GM18519 (cell line): ENCODE measurements around the gene ZNF48.
"Not testable (repeated sequence)": the region's sequence is repeated elsewhere in the genome, so short reads cannot be mapped to it uniquely, and the experiment has no call there.

Source experiments
- ATAC-seq: cut with Tn5 transposase; IDR thresholded peaks from one replicate; pipeline ENCODE4 v1.9.1; 2021; ENCODE audit warnings: mild to moderate bottlenecking, moderate library complexity; ENCODE audit not compliant: unreplicated experiment, low FRiP score

The ZNF48 gene

DNA sequence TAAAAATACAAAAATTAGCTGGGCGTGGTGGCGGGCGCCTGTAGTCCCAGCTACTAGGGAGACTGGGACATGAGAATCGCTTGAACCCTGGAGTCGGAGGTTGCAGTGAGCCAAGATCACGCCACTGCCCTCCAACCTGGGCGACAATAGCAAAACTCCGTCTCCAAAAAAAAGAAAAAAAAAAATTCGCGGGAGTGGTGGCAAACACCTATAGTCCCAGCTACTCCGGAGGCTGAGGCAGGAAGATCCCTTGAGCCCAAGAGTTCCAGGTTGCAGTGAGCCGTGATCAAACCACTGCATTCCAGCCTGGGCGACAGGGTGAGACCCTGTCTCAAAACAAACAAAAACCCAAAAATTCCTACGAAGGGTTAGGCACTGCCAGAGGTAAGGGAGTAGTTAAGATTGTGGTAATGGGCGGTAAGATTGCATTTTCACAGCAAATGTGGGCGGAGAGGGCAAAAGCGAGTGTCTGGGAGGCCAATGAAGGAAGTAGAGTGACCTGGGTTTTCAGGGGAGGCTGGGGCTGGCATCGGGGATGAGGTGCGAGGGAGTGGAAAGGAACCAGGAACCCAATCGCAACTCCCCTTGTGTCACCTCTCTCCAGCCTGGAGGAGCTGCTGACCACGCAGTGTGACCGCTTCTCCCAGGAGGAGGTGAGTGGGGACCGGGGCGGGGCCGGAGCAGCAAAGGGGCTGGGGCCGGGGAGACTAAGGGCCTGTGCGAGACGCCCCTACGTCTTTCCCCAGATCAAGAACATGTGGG, 18.0 kb upstream of the ZNF48 start:
- ATAC-seq = no peak

DNA sequence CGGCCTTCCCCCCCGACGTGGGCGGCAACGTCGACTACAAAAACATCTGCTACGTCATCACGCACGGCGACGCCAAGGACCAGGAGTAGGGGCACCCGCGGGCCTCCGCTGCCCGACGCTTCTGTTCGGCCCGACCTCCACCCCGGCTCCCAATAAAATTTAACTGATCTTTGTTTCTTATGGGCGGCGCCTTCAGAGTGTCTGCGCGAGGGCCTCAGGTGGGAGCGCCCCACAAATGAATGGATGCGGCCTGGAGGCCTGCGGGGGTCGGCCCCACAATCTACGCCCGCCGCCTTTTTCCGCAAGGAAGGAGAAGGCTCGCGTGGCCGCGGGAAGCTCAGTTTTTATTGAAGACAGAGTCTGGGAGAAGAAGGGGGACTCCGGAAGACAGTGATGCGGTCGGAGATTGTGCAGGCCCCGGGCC, 17.4 kb upstream of the ZNF48 start:
- ATAC-seq = no peak

DNA sequence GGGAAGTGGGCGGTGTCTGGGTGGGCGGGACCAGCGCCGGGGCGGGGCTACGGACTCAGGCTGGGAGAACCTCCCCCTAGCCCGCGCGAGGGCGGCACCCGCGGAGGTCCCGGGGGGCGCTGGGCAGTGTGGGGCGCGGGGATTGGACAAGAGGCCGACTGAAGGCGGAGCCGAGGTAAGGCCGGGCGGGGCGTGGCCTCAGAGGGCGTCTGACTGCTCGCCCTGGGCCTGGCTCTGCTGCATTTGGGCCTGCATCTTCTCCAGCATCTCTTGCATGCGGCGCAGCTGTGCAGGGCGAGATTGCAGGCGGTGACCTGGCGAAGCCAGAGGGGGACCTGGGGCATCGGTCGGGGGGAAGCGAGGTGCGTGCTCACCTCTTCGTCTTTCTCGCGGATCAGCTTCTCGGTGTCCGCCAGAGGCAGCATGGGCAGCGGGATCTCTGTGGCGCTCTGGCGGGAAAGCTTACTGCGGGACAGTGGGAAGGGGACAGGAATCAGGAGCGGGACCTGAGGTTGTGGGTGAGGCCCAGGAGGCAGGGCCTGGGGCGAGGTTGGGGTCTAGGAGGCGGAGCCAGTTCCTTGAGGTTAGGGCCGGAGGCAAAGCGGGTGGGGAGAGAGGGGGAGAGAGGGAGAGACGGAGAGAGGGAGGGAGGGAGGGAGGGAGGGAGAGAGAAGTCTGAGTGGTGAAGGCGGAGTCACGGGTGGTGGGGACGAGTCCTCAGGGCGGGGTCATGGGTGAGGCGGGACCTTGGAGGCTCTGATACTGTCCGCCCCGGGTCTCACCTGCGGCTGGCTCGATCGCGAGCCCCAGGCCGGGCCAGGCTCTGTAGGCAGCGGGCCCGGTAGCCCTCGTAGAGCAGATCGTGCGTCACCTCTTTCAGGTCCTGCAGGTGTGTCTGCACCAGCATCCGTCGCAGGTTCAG, 16.7 kb upstream of the ZNF48 start:
- ATAC-seq = peak; percentile 74

DNA sequence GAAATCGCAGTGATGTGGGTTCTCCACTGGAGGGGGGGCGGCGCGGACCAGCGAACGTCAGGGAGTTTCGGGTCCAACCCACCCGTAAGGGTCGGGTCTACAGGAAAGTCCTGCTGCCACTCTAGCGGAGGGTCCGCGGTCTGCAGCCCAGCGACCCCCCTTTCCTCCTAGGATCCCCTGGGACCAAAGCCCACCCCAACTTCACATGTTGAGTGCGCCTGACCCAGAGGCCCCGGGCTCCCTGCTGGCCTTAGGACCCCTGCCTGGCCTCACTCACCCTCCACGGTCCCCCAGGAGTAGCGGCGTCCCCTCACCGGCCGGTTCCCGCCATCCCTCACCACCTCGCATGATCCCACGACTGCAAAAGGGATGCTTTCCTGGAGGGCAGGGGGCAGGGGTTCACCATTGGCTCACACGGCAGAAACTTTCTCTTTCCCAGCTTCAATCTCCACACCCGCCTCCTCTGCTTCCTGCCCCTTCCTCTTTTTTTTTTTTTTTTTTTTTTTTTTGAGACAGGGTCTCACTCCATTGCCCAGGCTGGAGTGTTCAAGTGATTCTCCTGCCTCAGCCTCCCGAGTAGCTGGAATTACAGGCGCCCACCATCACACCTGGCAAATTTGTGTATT, 15.9 kb upstream of the ZNF48 start:
- no peak for ATAC-seq

DNA sequence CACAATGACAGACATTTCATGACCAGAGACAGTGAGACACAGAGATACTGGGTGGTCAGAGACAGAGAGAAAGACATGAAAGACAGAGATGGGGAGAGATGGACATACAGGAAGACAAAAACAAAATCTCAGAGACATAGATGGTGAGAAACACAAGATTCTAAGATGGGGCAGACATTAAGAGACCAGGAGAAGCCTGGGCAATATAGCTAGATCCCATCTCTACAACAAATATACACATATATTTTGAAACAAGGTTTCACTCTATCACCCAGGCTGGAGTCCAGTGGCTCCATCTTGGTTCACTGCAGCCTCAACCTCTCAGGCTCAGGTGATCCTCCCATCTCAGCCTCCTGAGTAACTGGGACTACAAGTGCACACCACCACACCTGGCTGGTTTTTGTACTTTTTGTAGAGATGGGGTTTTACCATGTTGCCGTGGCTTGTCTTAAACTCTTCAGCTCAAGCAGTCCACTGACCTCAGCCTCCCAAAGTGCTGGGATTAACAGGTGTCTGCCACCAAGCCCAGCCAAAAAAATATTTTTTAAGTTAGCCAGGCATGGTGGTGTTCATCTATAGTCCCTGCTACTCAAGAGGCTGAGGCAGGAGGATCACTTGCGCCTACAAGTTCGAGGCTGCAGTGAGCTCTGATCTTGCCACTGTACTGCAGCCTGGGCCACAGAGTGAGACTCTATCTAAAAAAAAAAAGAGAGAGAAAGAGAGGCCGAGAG, 15.0 kb upstream of the ZNF48 start:
- ATAC-seq = no peak

DNA sequence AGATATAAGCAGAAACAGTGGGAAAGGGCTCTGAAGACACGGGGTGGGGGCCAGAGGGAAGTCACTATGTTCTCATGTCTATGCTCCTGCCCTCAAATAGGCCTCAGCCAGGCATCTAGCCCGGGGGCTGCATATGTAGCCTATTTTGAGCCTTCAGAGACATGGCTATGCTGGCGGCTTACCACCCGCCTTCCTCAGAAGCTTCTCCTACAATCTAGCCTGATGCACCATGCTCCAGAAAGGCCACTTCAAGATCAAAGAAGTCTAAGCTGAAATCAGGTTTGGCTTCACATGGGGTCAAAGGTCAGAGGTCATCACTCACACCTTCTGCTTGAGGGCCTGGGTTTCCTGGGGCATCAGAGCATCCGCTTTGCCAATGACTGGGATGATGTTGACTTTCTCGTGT, 14.4 kb upstream of the ZNF48 start:
- ATAC-seq = no peak

DNA sequence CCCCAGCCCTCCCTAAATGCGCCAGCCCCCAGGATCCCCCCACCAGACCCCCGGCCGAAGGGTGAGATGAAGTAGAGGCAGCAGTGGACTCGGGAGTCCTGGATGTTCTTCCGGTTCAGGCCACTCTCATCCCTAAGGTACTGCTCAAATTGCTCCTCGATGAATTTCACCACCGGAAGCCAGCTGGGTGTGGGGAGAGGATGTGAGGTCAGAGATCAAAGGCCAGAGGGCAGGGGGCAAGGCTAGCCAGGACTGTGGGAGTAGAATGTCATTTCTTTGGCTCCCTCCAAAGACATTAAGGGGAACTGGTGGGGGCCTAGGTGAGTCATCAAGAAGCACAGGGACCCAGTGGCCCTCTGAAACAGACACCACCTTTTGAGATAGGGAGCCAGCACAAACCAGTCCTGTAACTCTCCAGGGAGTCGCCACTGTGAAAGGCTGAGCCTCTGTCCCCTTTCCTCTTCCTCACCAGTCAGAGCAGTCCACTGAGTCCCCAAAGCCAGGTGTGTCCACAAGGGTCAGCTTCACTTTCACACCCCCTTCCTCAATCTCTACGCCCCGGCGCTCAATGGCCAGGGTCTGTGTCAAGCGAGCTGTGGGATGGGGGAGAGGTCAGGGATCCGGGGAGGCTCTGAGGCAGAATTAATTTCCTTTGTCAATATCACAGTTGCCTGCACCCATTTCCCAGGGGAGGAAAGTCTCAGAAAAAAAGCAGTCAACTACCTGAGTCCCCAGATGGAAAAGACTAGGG, 13.8 kb upstream of the ZNF48 start:
- no peak for ATAC-seq

DNA sequence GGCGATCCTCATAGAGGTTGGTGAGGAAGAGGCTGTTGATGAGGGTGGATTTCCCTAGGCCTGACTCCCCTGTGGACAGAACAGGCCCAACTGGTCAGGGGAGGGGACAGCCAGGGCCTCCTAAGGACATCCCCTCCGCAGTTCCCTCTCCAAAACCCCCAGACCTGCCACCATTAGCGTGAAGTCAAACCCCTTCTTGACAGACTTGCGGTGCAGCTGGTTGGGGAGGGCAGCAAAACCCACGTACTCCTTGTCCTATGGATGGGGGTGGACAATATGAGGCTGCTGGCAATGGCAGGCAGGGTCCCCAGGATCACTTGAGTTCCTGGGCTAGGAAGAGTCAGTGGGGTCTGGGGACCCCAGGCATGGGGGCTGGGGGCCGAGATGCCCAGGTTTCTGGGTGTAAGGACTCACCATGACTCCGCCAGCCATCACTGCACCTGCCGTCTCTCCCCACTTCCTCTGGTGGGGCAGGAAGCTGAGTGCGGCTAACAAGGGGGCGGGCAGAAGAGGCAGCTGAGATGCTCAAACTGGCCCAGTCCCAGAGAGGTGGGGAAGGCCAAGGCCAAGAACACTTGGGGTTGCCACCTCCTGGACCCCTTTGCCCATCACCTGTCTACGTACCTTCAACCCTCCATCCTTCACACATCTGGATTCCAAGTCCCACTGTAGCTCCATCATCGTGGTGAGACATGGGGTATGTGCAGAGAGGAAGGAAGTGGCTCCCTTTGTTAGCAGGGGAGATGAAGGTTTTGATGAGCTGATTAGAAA, 12.9 kb upstream of the ZNF48 start, which contains the start of gene SEPTIN1:
SEPTIN1 (minus strand) TSS at position 451 of the 771 bp plus-strand sequence; CDS start at position 432, 19 bp downstream.
- no peak for ATAC-seq

DNA sequence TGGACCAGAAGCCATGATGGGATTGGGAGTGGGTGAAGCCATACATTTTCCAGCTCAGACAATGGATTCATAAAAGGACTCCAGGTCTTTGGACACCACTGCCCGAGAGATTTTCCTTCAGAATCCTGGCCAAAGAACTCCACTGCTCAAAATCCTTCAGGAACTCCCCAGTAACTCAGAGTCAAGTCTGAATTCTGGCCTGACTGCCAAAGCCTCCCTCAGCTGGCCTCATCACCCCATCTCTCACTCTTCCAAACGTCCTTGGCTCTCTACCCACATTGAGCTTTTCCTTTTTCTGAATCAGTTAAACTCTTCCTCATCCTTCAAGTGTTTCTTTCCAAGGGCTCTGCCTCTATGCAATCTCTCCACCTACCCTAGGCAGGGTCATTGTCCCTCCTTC, 11.7 kb upstream of the ZNF48 start:
- ATAC-seq = no peak

DNA sequence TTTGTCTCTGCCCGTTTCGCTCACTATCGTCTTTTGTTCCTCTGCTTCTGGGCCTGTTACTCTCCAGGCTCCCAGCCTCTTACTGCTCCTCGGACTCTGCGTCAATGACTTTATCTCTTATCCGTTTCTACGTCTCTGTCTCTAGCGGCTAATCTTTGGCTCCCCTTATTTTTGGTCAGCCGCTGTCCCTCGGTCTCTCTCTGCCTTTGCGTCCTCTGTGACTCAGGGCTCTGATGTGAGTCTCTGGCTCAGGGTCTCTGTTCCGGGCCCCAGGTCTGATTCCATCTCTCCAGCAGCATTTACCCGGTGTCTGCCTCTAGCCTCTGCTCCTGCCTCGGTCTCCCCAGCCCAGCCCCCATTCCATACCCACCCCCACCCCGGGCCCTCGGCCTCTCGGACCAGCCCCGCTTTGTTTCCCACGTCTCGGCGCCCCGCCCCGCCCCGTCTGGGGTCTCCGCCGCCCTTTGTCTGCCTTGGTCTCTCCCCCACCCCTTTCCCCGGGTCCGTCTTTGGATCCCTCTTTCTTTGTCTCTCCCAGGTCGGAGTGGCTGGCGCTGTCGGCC, 547 bp upstream of the ZNF48 start:
- no peak for ATAC-seq

DNA sequence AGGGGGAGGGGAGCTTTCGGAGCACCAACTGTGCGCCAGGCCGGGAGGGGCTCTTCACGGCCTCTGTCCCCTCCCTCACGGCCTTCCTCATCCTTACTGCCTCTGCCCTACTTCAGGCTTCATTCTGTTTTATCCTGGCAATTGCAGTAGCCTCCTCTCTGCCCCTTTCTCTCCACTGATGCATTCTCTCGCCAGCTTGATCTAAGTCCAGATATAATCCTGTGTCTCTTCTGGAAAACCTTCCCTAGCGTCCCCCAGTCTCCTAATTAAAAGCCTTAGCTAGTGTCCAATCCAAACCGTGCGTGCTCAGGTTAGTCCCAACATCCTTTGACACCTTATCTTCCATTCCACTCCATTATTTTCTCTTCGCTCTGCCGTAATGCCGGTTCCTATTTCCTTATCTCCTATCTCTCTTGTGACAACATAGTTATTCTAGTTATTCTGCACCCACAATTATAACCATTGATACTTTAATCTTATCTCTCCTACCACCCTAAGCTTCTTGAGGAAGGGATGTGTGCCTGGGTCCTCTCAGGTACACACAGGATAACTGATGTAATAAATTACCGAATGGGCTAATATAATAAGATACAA, 869 bp downstream of the ZNF48 start:
- ATAC-seq = no peak

DNA sequence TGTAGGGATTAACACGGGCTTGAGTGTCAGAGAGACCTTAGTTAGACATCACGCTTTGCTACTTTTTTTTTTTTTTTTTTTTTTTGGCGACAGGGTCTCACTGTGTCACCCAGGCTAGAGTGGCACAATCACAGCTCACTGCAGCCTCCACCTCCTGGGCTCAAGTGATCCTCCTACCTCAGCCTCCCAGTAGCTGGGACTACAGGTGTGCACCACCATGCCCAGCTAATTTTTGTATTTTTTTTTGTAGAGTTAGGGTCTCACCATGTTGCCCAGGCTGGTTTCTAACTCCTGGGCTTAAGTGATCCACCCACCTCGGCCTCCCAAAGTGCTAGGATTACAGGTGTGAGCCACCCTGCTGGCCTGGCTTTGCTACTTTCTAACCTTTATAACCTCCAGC, 1.4 kb downstream of the ZNF48 start:
- not testable (repeated sequence) for ATAC-seq

DNA sequence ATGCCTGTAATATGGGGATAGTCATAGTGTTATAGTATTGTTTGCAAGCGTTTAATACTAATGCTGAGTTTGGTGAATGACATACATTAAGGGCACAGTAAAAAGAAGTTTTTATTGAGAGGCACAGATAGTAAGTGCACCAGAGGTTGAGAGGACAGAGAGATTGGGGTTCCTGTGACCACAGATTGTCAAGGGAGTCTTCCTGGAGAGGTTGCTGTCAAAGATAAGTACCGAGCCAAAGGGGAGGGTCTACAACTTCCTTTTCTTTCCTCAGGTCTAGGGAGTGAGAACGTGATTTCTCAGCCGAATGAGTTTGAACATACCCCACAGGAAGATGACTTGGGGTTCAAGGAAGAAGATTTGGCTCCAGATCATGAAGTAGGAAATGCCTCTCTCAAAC, 1.8 kb downstream of the ZNF48 start:
- no peak for ATAC-seq

DNA sequence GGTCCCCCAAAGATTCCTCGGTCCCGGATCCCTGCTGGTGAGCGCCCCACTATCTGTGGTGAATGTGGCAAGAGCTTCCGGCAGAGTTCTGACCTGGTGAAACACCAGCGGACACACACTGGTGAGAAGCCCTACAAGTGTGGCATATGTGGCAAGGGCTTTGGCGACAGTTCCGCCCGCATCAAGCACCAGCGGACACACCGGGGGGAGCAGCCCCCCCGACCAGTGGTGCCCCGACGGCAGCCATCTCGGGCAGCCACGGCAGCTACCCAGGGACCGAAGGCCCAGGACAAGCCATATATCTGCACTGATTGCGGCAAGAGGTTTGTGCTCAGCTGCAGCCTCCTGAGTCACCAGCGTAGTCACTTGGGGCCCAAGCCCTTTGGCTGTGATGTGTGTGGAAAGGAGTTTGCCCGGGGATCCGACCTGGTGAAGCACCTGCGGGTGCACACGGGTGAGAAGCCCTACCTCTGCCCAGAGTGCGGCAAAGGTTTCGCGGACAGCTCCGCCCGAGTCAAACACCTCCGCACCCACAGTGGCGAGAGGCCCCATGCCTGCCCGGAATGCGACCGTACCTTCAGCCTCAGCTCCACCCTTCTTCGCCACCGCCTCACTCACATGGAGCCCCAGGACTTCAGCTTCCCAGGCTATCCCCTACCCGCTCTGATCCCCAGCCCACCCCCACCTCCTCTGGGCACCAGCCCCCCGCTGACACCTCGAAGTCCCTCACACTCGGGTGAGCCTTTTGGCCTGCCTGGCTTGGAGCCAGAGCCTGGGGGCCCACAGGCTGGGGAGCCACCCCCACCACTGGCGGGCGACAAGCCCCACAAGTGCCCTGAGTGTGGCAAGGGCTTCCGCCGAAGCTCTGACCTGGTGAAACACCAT, 2.8 kb downstream of the ZNF48 start:
- no peak for ATAC-seq

DNA sequence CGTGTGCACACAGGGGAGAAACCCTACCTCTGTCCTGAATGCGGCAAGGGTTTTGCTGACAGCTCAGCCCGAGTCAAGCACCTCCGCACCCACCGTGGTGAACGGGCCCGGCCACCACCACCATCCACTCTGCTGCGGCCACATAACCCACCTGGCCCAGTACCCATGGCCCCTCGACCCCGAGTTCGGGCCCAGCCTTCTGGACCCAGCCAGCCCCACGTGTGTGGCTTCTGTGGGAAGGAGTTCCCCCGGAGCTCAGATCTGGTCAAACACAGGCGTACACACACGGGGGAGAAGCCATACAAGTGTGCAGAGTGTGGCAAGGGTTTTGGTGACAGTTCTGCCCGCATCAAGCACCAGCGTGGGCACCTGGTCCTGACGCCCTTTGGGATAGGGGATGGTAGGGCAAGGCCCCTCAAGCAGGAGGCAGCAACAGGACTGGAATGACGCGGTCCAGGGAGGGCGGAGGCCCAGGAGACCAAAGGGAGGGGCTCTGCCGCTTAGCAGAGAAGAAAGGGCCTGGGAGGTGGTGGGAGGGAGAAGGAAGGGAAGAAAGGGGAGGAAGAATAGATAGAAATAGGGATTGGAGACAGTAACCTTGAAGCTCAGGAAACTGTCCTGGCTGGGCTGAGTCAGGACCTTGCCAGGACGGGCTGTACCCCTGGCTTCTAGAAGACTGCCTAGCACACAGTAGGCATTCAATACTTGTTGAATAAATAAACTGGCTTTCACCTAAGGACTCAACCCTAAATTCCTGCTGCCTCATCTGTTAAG, 3.6 kb downstream of the ZNF48 start:
- ATAC-seq = no peak

DNA sequence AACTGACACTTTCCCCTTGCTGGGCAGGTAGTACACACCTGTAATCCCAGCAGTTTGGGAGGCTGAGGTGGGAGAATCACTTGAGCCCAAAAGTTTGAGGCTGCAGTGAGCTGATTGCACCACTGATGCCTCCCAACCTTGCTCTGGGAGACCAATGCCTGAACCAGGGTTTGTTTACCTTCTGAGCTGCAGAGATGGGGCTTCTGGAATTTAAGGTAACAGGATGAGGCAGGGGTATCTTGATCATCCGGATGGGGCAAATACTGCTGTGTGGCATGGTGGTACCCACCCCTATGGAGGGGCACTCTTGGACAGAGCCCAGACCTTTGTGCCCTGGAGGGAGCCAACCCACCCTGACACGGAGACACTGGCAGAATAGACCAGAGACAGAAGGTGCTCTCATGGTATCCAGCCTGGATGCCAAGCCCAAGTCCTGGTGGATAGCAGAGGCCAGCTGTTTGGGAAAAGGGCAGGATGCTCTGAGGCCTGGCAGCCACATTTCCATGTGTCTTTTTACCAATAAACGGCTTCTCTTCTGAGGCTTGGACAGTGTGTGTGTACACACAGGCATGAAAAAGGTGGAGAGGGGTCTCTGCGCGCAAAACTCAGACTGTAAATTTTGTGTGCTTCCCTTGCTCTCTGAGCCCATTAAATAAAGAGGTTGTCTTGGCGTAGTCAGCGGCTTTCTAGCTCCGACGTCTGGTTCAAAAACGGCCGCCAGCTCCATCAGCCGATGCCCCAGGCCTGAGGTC, 4.4 kb downstream of the ZNF48 start:
- ATAC-seq = no peak
